ENCODE measurements around the gene SHC3.

The SHC3 gene

DNA sequence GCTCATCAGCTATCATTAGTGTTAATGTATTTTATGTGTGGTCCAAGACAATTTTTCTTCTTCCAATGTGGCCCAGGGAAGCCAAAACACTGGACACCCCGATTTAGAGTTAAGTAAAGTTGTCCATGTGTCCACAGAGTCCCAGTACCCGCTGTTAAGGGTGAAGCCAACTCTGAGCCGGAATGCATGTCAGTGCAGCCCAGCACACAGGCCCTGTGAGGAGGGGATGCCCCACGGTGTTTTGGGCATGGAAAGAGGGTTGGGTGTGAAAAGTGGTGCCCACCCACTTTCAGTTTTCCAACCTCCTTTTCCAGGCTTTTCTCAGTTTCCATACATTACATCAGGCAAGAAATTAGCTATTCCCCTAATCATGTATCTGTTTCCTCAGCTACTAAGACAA is 24.4 kb downstream of the SHC3 start:
- no peak for DNase-seq (ENCODE audit: low read depth)

GRCh38 chr9:89153232-89154017 is 25.2 kb downstream of the SHC3 start:
- no peak for DNase-seq (ENCODE audit: low read depth)

GRCh38 chr9:89149726-89150125 is 28.9 kb downstream of the SHC3 start:
- no peak for DNase-seq (ENCODE audit: low read depth)

- DNase-seq (ENCODE audit: low read depth): no peak
These were observed 33.5 kb downstream of the SHC3 start for GRCh38 chr9:89145097-89145496.

GRCh38 chr9:89144238-89144637 is 34.4 kb downstream of the SHC3 start:
- DNase-seq (ENCODE audit: low read depth): no peak

DNA sequence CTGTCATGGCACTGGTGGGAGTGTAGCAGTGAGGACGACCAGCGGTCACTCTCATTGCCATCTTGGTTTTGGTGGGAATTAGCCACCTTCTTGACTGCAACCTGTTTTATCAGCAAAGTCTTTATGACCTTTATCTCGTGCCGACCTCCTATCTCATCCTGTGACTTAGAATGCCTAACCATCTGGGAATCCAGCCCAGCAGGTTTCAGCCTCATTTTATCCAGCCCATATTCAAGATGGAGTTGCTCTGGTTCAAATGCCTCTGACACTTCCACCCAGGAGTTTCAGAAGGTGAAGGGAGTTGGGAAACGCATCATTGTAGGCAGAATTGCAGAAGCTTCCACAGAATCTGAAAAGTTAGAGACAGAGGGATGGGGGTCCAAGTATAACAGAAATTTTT is 35.4 kb downstream of the SHC3 start:
- no peak for DNase-seq (ENCODE audit: low read depth)

GRCh38 chr9:89139455-89139854 is 39.2 kb downstream of the SHC3 start:
- no peak for DNase-seq (ENCODE audit: low read depth)

DNA sequence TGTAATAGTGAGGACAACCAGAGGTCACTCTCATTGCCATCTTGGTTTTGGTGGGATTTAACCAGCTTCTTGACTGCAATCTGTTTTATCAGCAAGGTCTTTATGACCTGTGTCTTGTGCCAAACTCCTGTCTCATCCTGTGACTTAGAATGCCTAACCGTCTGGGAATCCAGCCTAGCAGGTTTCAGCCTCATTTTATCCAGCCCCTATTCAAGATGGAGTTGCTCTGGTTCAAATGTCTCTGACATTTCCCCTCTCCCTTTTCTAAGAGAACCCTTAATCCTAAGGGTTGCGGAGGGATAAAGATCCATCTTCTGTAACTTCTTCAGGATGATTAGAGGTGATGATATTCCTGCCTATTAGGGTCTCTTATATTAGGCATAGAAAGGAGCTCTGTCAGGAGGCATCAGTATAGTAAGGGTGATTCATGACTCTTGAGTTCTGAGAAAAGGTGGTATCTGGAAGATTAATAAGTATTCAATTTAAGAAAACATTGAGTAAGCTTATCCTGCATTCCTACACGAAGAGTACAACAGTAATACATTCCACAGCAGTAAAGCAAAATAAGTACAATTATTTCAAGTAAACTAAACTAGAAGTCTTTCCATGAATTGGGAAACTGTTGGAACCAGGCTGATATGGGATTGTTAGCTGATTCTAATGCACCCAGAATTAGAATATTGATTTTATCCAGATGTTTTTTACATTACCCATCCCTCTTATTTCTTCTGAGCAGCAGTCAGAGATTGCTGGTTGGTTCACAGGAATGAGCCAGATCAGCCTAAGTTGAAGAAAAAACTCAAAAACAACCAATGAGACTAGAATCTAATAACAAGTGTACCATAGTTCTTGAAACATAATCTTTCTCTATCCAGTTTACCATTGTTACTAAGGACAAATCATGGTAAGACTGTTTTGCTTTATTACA is 39.9 kb downstream of the SHC3 start:
- DNase-seq (ENCODE audit: low read depth): no peak

- no peak for DNase-seq (ENCODE audit: low read depth)
These were observed 40.8 kb downstream of the SHC3 start for GRCh38 chr9:89137542-89138462.

- no peak for DNase-seq (ENCODE audit: low read depth)
These were observed 42.9 kb downstream of the SHC3 start for GRCh38 chr9:89135591-89136166.

DNA sequence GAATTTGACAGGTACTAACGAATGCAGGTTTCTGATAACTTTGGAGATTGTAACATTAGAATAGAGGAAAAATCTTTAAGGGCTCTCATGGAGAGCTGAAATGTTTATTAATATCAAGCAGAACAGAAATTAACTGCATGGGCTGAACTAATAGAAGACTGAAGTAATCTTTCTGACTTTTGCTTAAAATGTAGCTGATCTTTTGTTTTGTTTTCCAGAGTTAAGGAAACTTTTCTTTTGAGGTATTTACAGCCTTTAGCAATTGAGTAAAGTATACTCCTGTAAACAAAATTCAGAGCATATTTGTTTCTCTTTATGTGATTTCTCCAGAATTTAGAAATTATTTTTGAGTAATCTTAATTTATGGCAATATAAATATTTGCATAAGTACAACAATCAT is 43.9 kb downstream of the SHC3 start:
- no peak for DNase-seq (ENCODE audit: low read depth)

- DNase-seq (ENCODE audit: low read depth): no peak
These were observed 55.7 kb downstream of the SHC3 start for GRCh38 chr9:89122949-89123348.

DNA sequence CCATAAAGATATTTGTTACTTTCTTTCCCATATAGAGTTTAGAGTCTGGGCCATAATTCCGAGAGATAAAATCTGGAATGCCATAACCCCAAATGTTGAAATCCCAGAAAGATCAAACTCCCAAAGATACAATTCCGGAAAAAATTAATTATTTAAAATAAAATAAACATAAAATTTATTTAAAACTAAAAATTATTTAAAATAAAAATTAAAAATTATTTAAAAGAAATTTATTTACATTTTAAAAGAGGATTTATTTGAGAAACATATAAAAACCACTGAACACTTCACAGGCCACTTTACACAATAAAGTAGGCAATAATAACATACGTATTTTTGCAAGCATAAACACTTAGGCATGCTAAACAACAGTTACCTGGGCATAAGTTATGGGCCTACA is 57.9 kb downstream of the SHC3 start:
- DNase-seq (ENCODE audit: low read depth): no peak

- DNase-seq (ENCODE audit: low read depth): no peak
These were observed 61.8 kb downstream of the SHC3 start for GRCh38 chr9:89116805-89117192.

GRCh38 chr9:89116064-89116804 is 62.4 kb downstream of the SHC3 start:
- DNase-seq (ENCODE audit: low read depth): no peak

- DNase-seq (ENCODE audit: low read depth): no peak
These were observed 63.2 kb downstream of the SHC3 start for GRCh38 chr9:89115426-89115825.

GRCh38 chr9:89114741-89115140 is 63.9 kb downstream of the SHC3 start:
- DNase-seq (ENCODE audit: low read depth): no peak

DNA sequence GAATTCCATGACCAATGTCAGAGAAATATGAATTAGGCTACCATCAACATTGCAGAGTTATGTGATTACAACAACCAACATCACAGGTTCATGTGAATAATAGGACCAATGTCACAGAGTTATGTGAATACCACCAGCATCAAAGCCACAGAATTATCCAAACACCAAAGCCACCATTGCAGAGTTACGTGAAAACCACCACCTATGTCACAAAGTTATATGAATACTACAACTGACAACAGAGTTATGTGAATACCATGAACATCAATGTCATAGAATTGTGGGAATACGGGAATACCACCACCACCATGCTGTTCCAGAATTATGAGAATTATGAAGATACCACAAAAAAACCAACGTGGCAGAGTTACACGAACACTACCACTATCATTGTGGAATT is 64.8 kb downstream of the SHC3 start:
- DNase-seq (ENCODE audit: low read depth): no peak

- no peak for DNase-seq (ENCODE audit: low read depth)
These were observed 66.4 kb downstream of the SHC3 start for GRCh38 chr9:89112243-89112642.

GRCh38 chr9:89109666-89110065 is 69.0 kb downstream of the SHC3 start:
- DNase-seq (ENCODE audit: low read depth): no peak

DNA sequence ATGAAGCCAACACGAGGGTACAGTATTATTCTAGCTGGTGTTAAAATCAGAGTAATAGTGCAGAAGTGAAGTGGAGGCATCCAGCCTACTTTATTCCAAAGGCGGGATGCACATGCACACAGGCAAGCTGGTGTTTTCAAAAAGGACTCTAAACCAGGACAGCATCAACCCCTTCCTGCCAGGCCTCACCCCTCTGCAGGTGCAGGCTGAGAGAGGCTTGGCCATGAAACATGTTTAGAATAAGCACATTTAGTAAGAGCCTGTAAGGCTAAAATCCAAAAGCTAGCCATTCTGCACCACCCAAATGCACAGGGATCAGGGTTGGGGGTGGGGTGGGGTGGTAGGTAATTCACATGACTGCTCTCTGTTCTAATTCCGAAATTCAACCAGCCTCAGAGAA is 71.2 kb downstream of the SHC3 start:
- no peak for DNase-seq (ENCODE audit: low read depth)

All from T follicular helper cell (primary cell).